H1 (cell line): ENCODE data around the gene TSKU. TPM values are rescaled to one million over a fixed set of nuclear protein-coding genes. Genes with fewer than 3 reads are reported as not detected.

Source experiments
- CTCF ChIA-PET: fragments of 300-600 bp; sonication (Branson Sonifier 250); formaldehyde crosslinking; loops from one replicate; lab custom pipeline; 2021; ENCODE audit not compliant: partially characterized antibody; lab: Charles Lee
- POLR2A ChIA-PET: fragments of 300-600 bp; sonication (Branson Sonifier 250); formaldehyde crosslinking; loops from one replicate; lab custom pipeline; 2021; ENCODE audit warnings: inconsistent platforms; ENCODE audit not compliant: partially characterized antibody; lab: Charles Lee
- DNase-seq, 2 experiments: peaks; one replicate each; pipeline versions ENCODE4 v3.0.0 to v3.0.0-alpha.2; 2010 to 2022; ENCODE audit warnings: low spot score in 2 of 2, low read depth in 1 of 2, mixed read lengths in 1 of 2
- FAIRE-seq: peaks from 2 replicates; lab custom pipeline; 2011; peaks lifted over from hg19 to GRCh38; lab: Jason Lieb, UNC
- H2AFZ ChIP-seq: 2 replicates; pipeline ENCODE4 v1.8.1; 2012; ENCODE audit warnings: low read length, inconsistent platforms
- H2AK5ac ChIP-seq: 2 replicates; pipeline ENCODE4 v1.6.1; 2013; ENCODE audit warnings: low read depth, low read length
- H2BK120ac ChIP-seq: replicated peaks from 2 replicates; pipeline ENCODE3; 2013; ENCODE audit warnings: low read depth, low read length, inconsistent platforms
- H2BK12ac ChIP-seq: 2 replicates; pipeline ENCODE4 v1.6.1; 2013; ENCODE audit warnings: low read depth, low read length
- H2BK15ac ChIP-seq: 2 replicates; pipeline ENCODE4 v1.6.1; 2013; ENCODE audit warnings: low read length
- H2BK20ac ChIP-seq: 2 replicates; pipeline ENCODE4 v1.6.1; 2013; ENCODE audit warnings: low read length
- H2BK5ac ChIP-seq: 2 replicates; pipeline ENCODE4 v1.6.1; 2013; ENCODE audit warnings: low read depth, low read length
- H3K14ac ChIP-seq: 2 replicates; pipeline ENCODE4 v1.6.1; 2013; ENCODE audit warnings: inconsistent platforms; ENCODE audit not compliant: insufficient read length
- H3K18ac ChIP-seq: 2 replicates; pipeline ENCODE4 v1.6.1; 2013; ENCODE audit warnings: low read length; ENCODE audit errors: extremely low read depth
- H3K23ac ChIP-seq: 2 replicates; pipeline ENCODE4 v1.6.1; 2013; ENCODE audit warnings: inconsistent platforms; ENCODE audit not compliant: insufficient read length
- H3K23me2 ChIP-seq: 2 replicates; pipeline ENCODE4 v1.6.1; 2013; ENCODE audit warnings: low read depth, low read length
- H3K27ac ChIP-seq: 2 replicates; pipeline ENCODE4 v1.6.1; 2011; ENCODE audit warnings: low read depth, low read length, inconsistent platforms
- H3K27me3 ChIP-seq, 4 experiments: replicated peaks in 1 of 4; 1 replicate in 1 of 4; 2 replicates in 3 of 4; pipeline versions ENCODE4 v1.6.1 to v1.8.1; 2011 to 2013; ENCODE audit warnings: low read length in 3 of 4, mild to moderate bottlenecking in 3 of 4, inconsistent platforms in 2 of 4, mixed read lengths in 2 of 4, moderate library complexity in 1 of 4; ENCODE audit not compliant: control insufficient read depth in 3 of 4, insufficient read depth in 3 of 4; ENCODE audit errors: extremely low read depth in 1 of 4
- H3K36me3 ChIP-seq, 4 experiments: 2 replicates each; pipeline versions ENCODE4 v1.6.1 to v1.8.1; 2011 to 2013; ENCODE audit warnings: mild to moderate bottlenecking in 4 of 4, low read length in 3 of 4, moderate library complexity in 2 of 4, control low read depth in 1 of 4, inconsistent platforms in 1 of 4; ENCODE audit not compliant: insufficient read depth in 4 of 4, control insufficient read depth in 2 of 4
- H3K4ac ChIP-seq: replicated peaks from 2 replicates; pipeline ENCODE3; 2013; ENCODE audit warnings: low read length, low read depth, mixed read lengths, inconsistent platforms; ENCODE audit not compliant: insufficient read length
- H3K4me1 ChIP-seq, 4 experiments: replicated peaks in 1 of 4; 1 replicate in 1 of 4; 2 replicates in 3 of 4; pipeline versions ENCODE4 v1.6.1 to v1.8.1; 2011 to 2013; ENCODE audit warnings: low read length in 3 of 4, inconsistent platforms in 2 of 4, mixed read lengths in 1 of 4; ENCODE audit not compliant: insufficient read depth in 4 of 4, control insufficient read depth in 3 of 4
- H3K4me2 ChIP-seq, 2 experiments: 2 replicates each; pipeline versions ENCODE4 v1.6.1 to v1.8.1; 2011 to 2013; ENCODE audit warnings: low read depth in 2 of 2, low read length in 2 of 2, control low read depth in 1 of 2, inconsistent platforms in 1 of 2, mild to moderate bottlenecking in 1 of 2; ENCODE audit not compliant: insufficient read depth in 1 of 2
- H3K4me3 ChIP-seq, 4 experiments: fragments of 200-600, 300-600 bp in 1 of 4; sonication (generic), shearing (Covaris generic), sonication (Bioruptor Twin) in 1 of 4; 2 replicates each; pipeline versions ENCODE4 v1.5.1 to v1.8.1; 2011 to 2016; ENCODE audit warnings: low read length in 4 of 4, low read depth in 3 of 4, control low read depth in 2 of 4, inconsistent platforms in 2 of 4, mild to moderate bottlenecking in 2 of 4, mixed read lengths in 1 of 4, moderate library complexity in 1 of 4; ENCODE audit not compliant: insufficient read depth in 2 of 4; ENCODE audit errors: extremely low read depth in 1 of 4
- H3K56ac ChIP-seq: replicated peaks from 2 replicates; pipeline ENCODE3; 2013; ENCODE audit warnings: low read depth, mild to moderate bottlenecking, mixed read lengths, low read length, inconsistent platforms; ENCODE audit not compliant: insufficient read length
- H3K79me1 ChIP-seq: 2 replicates; pipeline ENCODE4 v1.6.1; 2013; ENCODE audit warnings: low read depth, low read length, control low read depth
- H3K79me2 ChIP-seq, 2 experiments: 2 replicates each; pipeline versions ENCODE4 v1.6.1 to v1.8.1; 2012 to 2013; ENCODE audit warnings: low read length in 2 of 2, mild to moderate bottlenecking in 2 of 2, inconsistent platforms in 1 of 2; ENCODE audit not compliant: insufficient read depth in 2 of 2, control insufficient read depth in 1 of 2
- H3K9ac ChIP-seq, 4 experiments: replicated peaks in 1 of 4; 1 replicate in 1 of 4; 2 replicates in 3 of 4; pipeline versions ENCODE4 v1.6.1 to v1.8.1; 2011 to 2013; ENCODE audit warnings: low read depth in 3 of 4, low read length in 3 of 4, control low read depth in 2 of 4, mild to moderate bottlenecking in 2 of 4, moderate library complexity in 2 of 4, inconsistent platforms in 1 of 4; ENCODE audit errors: extremely low read depth in 1 of 4
- H3K9me3 ChIP-seq, 2 experiments: 2 replicates each; pipeline versions ENCODE4 v1.6.1 to v1.8.1; 2012 to 2013; ENCODE audit warnings: mild to moderate bottlenecking in 2 of 2, moderate library complexity in 2 of 2, control low read depth in 1 of 2, inconsistent platforms in 1 of 2, low read depth in 1 of 2, low read length in 1 of 2, mixed read lengths in 1 of 2; ENCODE audit not compliant: insufficient read depth in 2 of 2
- H4K20me1 ChIP-seq, 2 experiments: replicated peaks in 1 of 2; 2 replicates each; pipeline versions ENCODE3 to v1.8.1; 2011 to 2013; ENCODE audit warnings: inconsistent platforms in 2 of 2, low read length in 2 of 2, mild to moderate bottlenecking in 1 of 2; ENCODE audit not compliant: insufficient read depth in 2 of 2, control insufficient read depth in 1 of 2
- H4K5ac ChIP-seq: 2 replicates; pipeline ENCODE4 v1.6.1; 2013; ENCODE audit warnings: low read length, low read depth, mixed read lengths, inconsistent platforms; ENCODE audit not compliant: insufficient read length
- H4K8ac ChIP-seq: 2 replicates; pipeline ENCODE4 v1.8.0; 2013; ENCODE audit warnings: mild to moderate bottlenecking, moderate library complexity, low read length, inconsistent platforms; ENCODE audit not compliant: insufficient read depth; ENCODE audit errors: extremely low read depth
- H4K91ac ChIP-seq: replicated peaks from 2 replicates; pipeline ENCODE3; 2013; ENCODE audit warnings: low read length, mixed read lengths, inconsistent platforms; ENCODE audit not compliant: insufficient read length
- ASH2L ChIP-seq: fragments of 200-600, 300-600 bp; sonication (generic); IDR thresholded peaks from one replicate; pipeline ENCODE4 v1.7.1; 2017; ENCODE audit warnings: low read length
- CBX8 ChIP-seq: fragments of 300-800, 300-1000 bp; sonication (generic); IDR thresholded peaks from 2 replicates; pipeline ENCODE4 v1.7.1; 2016; ENCODE audit warnings: low read depth, low read length, borderline replicate concordance
- CREB1 ChIP-seq: IDR thresholded peaks from 2 replicates; pipeline ENCODE4 v1.6.1; 2012; ENCODE audit warnings: inconsistent platforms
- CTBP2 ChIP-seq: IDR thresholded peaks from 2 replicates; pipeline ENCODE4 v1.7.0; 2011; ENCODE audit warnings: borderline replicate concordance, mild to moderate bottlenecking, moderate library complexity, mixed read lengths, low read length; ENCODE audit not compliant: insufficient read depth, insufficient read length
- FOSL1 ChIP-seq: IDR thresholded peaks from 2 replicates; pipeline ENCODE4 v1.6.1; 2011; ENCODE audit warnings: mild to moderate bottlenecking, low read depth, low read length, moderate library complexity; ENCODE audit not compliant: insufficient read depth
- GABPA ChIP-seq: IDR thresholded peaks from 2 replicates; pipeline ENCODE4 v1.6.1; 2011; ENCODE audit warnings: mild to moderate bottlenecking, low read length, moderate library complexity, borderline replicate concordance; ENCODE audit not compliant: insufficient read depth
- KDM1A ChIP-seq: fragments of 200-600, 300-600 bp; sonication (generic); IDR thresholded peaks from 2 replicates; pipeline ENCODE4 v1.7.1; 2016; ENCODE audit warnings: mild to moderate bottlenecking, low read length, borderline replicate concordance
- KDM5A ChIP-seq: fragments of 200-600 bp; IDR thresholded peaks from 2 replicates; pipeline ENCODE4 v1.7.1; 2012; ENCODE audit warnings: mild to moderate bottlenecking, low read length, inconsistent platforms, mixed read lengths
- MAFK ChIP-seq: IDR thresholded peaks from 2 replicates; pipeline ENCODE4 v1.6.1; 2012; ENCODE audit warnings: low read depth, mild to moderate bottlenecking, improper control_type of control experiment, low read length
- RFX5 ChIP-seq: IDR thresholded peaks from 2 replicates; pipeline ENCODE4 v1.6.1; 2011; ENCODE audit warnings: low read depth, low read length, improper control_type of control experiment, borderline replicate concordance
- RXRA ChIP-seq: IDR thresholded peaks from 2 replicates; pipeline ENCODE4 v1.6.1; 2011; ENCODE audit warnings: low read depth, mild to moderate bottlenecking, low read length, moderate library complexity; ENCODE audit not compliant: insufficient read depth
- TAF1 ChIP-seq: IDR thresholded peaks from 2 replicates; pipeline ENCODE4 v1.6.1; 2011; ENCODE audit warnings: mild to moderate bottlenecking, low read depth, low read length
- TAF7 ChIP-seq: optimal IDR thresholded peaks from 2 replicates; pipeline ENCODE3; 2011; ENCODE audit warnings: low read depth, mild to moderate bottlenecking, inconsistent platforms, low read length, moderate library complexity, borderline replicate concordance
- WGBS, 2 experiments: shearing (Covaris generic) in 1 of 2; methylation state at CpG; one replicate each; pipeline versions ENCODE4 v1.1.6 to v1.1.7; 2013 to 2015; ENCODE audit warnings: low lambda C conversion rate in 2 of 2, mixed read lengths in 2 of 2, inconsistent platforms in 1 of 2, low coverage in 1 of 2, missing lambda C conversion rate in 1 of 2; ENCODE audit not compliant: insufficient replicate concordance in 2 of 2, insufficient coverage in 1 of 2, insufficient read length in 1 of 2; ENCODE audit errors: extremely low coverage in 1 of 2, missing lambda C conversion rate in 1 of 2; 5-methylcytosine and 5-hydroxymethylcytosine counted together
- polyA plus RNA-seq, 7 experiments: library from polyadenylated mRNA; depleted of rRNA in 3 of 7; stranded (reverse) in 5 of 7; unstranded in 2 of 7; fragments of >200 nt in 5 of 7; fragments of 200-250 nt in 2 of 7; gene quantifications; 1 replicate in 5 of 7; 2 replicates in 1 of 7; 4 replicates in 1 of 7; pipeline versions ENCODE4 v1.2.1 to v1.2.3, GENCODE V29; 2011 to 2013; ENCODE audit warnings: missing spikeins in 2 of 7, mixed read lengths in 2 of 7
- total RNA-seq: library from RNA; stranded (reverse); fragmentation: NEBNext Ultra II Directional; extraction: Animal tissue kit (Norgen Biotek cat#: 25700); gene quantifications from 2 replicates; pipeline ENCODE4 v1.2.1, GENCODE V29; 2021

The TSKU gene
- total and polyA plus RNA-seq, 2 of the 8 experiments (the other 6 are each of a cell fraction or from before 2014, with no cell fraction given) = 22.8 to 28.4 TPM

DNA sequence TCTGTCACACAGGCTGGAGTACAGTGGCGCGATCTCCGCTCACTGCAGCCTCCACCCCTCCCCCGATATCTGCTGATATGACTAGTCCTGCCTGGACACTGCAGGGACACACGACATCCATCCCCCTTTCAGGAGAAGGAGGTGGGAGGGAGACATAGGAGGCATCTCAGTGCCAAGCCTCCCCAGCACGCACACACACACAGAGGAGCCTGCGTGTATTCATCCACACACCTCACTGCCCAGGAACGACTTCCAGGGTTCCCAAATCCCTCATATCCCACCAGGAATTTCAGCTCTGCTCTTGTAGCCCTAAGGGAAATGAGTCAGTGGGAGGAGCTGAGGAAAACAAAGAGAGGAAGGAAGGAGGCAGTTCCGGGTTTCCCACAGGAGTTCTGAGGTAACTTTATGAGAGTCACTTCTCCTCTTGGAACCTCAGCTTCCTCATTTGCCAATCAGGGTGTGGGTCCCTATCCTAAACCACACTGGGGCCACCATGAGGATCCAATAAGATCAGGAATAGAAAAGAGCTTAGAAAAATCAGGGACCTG is 40.4 kb downstream of the TSKU start:
- POLR2A ChIA-PET = interaction anchor here (1.3 kb wide), 1 partner anchor 15 kb away, joined by 3 read pairs; no protein-coding TSS in a partner anchor
- H3K14ac ChIP-seq = no peak overlapping the region
- no peak overlapping the region; the same call in 1 of the 2 replicates for H2BK12ac ChIP-seq
- H4K20me1 ChIP-seq = no peaks in the 10 kb centered on the region
- H4K5ac ChIP-seq = no peak overlapping the region
- no peak for FAIRE-seq
- peak overlapping the region; percentile 32; the same call in 1 of the 2 replicates for H2BK5ac ChIP-seq
- peak in 1 of 2 experiments; percentile 43 for DNase-seq
- peaks cover 0 to 5% (median 1%) of the 10 kb centered on the region in 4 experiments; a peak in 3 of 7 replicates for H3K4me1 ChIP-seq
- H3K27me3 ChIP-seq = no peaks in the 10 kb centered on the region
- no peak overlapping the region for H3K4ac ChIP-seq
- H2BK120ac ChIP-seq = no peak overlapping the region
- H3K9ac ChIP-seq = no peak overlapping the region
- H3K56ac ChIP-seq = no peak overlapping the region
- no peak overlapping the region for H2BK20ac ChIP-seq
- H3K23ac ChIP-seq = no peak overlapping the region
- no peak overlapping the region for H3K4me2 ChIP-seq
- peak overlapping the region; percentile 1; the same call in 1 of the 2 replicates for H2BK15ac ChIP-seq
- no peak overlapping the region for H4K8ac ChIP-seq
- TF ChIP-seq RXRA (no peak), FOSL1 (no peak), TAF7 (no peak), KDM1A (no peak), CBX8 (no peak), GABPA (no peak), ASH2L (no peak), TAF1 (no peak), KDM5A (no peak), CTBP2 (no peak), RFX5 (no peak), CREB1 (no peak), MAFK (no peak)
- TF ChIP-seq, all 59 proteins: peak for 0
- no peak overlapping the region for H3K4me3 ChIP-seq
- H3K79me2 ChIP-seq = no peaks in the 10 kb centered on the region
- no peaks in the 10 kb centered on the region for H3K23me2 ChIP-seq
- CTCF ChIA-PET = interaction anchor here (0.7 to 1.4 kb wide), 7 partner anchors 10 to 96 kb away, joined by 3 to 5 read pairs (median 4); no protein-coding TSS in a partner anchor
- 86% methylated on average over 8 of the region's 9 CpGs; no CpG with 5 or more reads in 1 of the 2 experiments for WGBS, 2 experiments
- H3K79me1 ChIP-seq = no peaks in the 10 kb centered on the region
- H3K18ac ChIP-seq = no peak overlapping the region; the same call in 1 of the 2 replicates
- H3K9me3 ChIP-seq = peaks cover 4 to 11% of the 10 kb centered on the region in 2 experiments; a peak in 2 of 4 replicates
- H2AFZ ChIP-seq = peak overlapping the region; percentile 77
- no peaks in the 10 kb centered on the region for H3K36me3 ChIP-seq
- no peak overlapping the region for H4K91ac ChIP-seq
- H3K27ac ChIP-seq = no peak overlapping the region
- no peak overlapping the region for H2AK5ac ChIP-seq
